Measurements from ENCODE around the gene B4GALT1. TPM values are rescaled to one million over a fixed set of nuclear protein-coding genes. Genes with fewer than 3 reads are reported as not detected.

B4GALT1 gene
- total RNA-seq, 1 donor from 2014 or later: 72.0 TPM

- Histone ChIP-seq H3K27ac (no peak overlapping the region), H3K9me3 (no peaks in the 10 kb centered on the region), H3K4me3 (no peak overlapping the region), H3K4me1 (no peaks in the 10 kb centered on the region), H3K27me3 (ENCODE audit: low read depth) (no peaks in the 10 kb centered on the region), H3K36me3 (no peaks in the 10 kb centered on the region)
- no peak for TF ChIP-seq CTCF (IDR thresholded peaks at IDR 0.05)
- intact Hi-C loops (cut with DNase I): no loop called here
- ATAC-seq (no peak), DNase-seq (no peak)
Measured at GRCh38 chr9:33193818-33194217, 26.7 kb upstream of the B4GALT1 start.

DNA sequence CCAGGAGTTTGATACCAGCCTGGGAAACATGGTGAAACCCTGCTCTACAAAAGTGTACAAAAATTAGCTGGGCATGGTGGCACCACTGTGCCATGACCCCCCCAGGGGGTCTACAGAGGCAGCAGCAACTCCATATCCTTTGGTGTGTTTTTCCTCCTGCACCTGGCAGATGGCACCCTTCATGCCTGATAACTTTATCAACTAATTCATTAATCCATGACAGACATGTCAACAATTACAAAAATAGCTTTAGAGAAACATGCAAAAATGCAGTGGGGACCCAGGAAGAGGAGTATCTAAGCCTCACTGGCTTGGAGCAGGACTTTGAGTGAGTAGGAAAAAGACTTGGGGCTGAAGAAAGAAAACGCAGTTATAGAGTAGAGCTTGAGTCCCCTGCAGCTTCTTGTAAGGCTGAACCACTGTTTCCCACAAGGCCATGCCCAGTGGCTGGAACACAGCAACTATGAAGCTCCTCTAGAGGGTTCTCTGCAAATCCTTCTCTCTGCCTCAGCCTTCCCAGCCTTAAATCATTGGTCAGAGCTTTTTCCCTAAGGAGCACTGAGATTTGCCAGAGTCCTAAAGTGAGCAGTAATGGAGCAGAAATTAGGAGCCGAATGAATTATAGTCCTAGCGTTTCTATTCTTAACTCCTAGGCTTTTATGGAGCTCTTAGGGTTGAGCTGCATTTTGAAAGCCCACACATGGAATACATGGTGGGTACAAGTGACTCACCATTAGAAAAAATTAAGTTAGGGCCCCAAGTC is 25.5 kb upstream of the B4GALT1 start:
- ATAC-seq (no peak), DNase-seq (no peak)
- H3K27me3 ChIP-seq (ENCODE audit: low read depth): no peaks in the 10 kb centered on the region
- intact Hi-C loops (cut with DNase I): no loop called here
- no peaks in the 10 kb centered on the region for H3K4me1 ChIP-seq
- H3K9me3 ChIP-seq: no peaks in the 10 kb centered on the region
- H3K36me3 ChIP-seq: no peaks in the 10 kb centered on the region
- no peak for TF ChIP-seq CTCF (IDR thresholded peaks at IDR 0.05)
- no peak overlapping the region for H3K4me3 ChIP-seq
- H3K27ac ChIP-seq: no peak overlapping the region

DNA sequence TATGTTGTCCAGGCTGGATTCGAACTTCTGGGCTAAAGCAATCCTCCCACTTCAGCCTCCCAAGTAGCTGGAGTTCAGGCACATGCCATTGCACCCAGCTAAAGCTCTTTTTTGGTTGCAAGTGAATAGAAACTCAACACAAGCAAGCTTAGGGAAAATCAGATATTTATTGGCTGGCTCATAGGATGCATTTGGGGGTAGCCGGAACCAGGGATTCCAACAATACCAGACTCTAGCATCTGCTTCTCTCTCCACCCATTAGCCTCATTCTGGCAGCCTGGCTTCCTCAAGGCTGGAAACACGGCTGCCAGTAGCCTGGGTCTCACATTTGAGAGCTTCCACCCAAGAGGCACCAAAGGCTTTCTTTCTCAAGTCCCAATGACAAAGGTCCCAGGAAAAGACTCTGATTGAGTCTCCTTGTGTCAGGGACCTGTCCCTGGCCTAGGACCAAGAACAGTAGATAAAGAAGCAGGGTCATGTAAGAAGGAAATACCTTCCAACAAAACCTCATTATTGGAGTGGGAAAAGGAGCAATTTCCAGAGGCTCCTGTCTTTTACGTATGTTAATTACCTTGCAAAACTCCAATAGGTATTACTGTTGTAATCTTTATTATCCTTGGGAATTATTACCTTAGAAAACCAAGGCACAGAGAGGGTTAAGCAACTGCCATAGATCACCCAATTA is 23.0 kb upstream of the B4GALT1 start:
- intact Hi-C loops (cut with DNase I): no loop called here
- TF ChIP-seq CTCF (IDR thresholded peaks at IDR 0.05): no peak
- no peak for ATAC-seq

GRCh38 chr9:33189331-33189791 is 22.2 kb upstream of the B4GALT1 start:
- TF ChIP-seq CTCF (IDR thresholded peaks at IDR 0.05): no peak
- no peak for ATAC-seq
- intact Hi-C loops (cut with DNase I): no loop called here
- Histone ChIP-seq H3K4me1 (peaks cover 28% of the 10 kb centered on the region), H3K27ac (no peak overlapping the region), H3K27me3 (ENCODE audit: low read depth) (no peaks in the 10 kb centered on the region), H3K4me3 (no peak overlapping the region), H3K9me3 (no peaks in the 10 kb centered on the region), H3K36me3 (no peaks in the 10 kb centered on the region)
- DNase-seq: no peak

More for the DNA sequence above, 23.0 kb upstream of the B4GALT1 start:
- no peak overlapping the region for H3K27ac ChIP-seq
- H3K4me3 ChIP-seq: no peak overlapping the region
- H3K36me3 ChIP-seq: no peaks in the 10 kb centered on the region
- H3K4me1 ChIP-seq: peaks cover 24% of the 10 kb centered on the region
- DNase-seq: no peak
- H3K27me3 ChIP-seq (ENCODE audit: low read depth): no peaks in the 10 kb centered on the region
- H3K9me3 ChIP-seq: no peaks in the 10 kb centered on the region

DNA sequence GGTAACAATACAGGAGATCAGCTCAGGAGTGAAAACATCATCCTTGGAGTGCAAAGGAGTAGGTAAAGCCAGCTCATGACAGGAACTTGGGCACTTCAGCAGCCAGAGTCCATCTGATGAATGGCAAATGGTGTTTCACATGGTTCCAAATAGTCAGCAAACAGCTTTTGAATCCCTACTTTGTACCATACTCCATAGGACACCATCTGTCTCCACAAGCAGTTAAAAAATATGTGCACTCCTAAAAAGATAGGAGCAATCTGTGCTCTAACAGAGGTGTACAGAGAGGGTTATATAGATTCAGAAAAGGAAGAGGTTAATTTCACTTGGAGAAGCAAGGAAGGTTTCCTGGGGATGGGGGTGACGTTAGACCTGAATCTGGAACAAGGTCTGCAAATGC is 21.6 kb upstream of the B4GALT1 start:
- no peak for DNase-seq
- Histone ChIP-seq H3K4me1 (peaks cover 28% of the 10 kb centered on the region), H3K4me3 (no peak overlapping the region)

More for the DNA sequence above, 21.6 kb upstream of the B4GALT1 start:
- no peaks in the 10 kb centered on the region for H3K9me3 ChIP-seq
- intact Hi-C loops (cut with DNase I): no loop called here
- no peak overlapping the region for H3K27ac ChIP-seq
- no peaks in the 10 kb centered on the region for H3K36me3 ChIP-seq
- no peak for ATAC-seq
- TF ChIP-seq CTCF (IDR thresholded peaks at IDR 0.05): no peak
- no peaks in the 10 kb centered on the region for H3K27me3 ChIP-seq (ENCODE audit: low read depth)
